ENCODE measurements around the gene UBE2D2. TPM values are rescaled to one million over a fixed set of nuclear protein-coding genes. Genes with fewer than 3 reads are reported as not detected.

The UBE2D2 gene
- total and polyA plus RNA-seq, 2 of the 13 experiments (the other 11 are each of a cell fraction or from before 2014, with no cell fraction given) = 79.1 to 109 TPM

- TF ChIP-seq, protein P1, sequence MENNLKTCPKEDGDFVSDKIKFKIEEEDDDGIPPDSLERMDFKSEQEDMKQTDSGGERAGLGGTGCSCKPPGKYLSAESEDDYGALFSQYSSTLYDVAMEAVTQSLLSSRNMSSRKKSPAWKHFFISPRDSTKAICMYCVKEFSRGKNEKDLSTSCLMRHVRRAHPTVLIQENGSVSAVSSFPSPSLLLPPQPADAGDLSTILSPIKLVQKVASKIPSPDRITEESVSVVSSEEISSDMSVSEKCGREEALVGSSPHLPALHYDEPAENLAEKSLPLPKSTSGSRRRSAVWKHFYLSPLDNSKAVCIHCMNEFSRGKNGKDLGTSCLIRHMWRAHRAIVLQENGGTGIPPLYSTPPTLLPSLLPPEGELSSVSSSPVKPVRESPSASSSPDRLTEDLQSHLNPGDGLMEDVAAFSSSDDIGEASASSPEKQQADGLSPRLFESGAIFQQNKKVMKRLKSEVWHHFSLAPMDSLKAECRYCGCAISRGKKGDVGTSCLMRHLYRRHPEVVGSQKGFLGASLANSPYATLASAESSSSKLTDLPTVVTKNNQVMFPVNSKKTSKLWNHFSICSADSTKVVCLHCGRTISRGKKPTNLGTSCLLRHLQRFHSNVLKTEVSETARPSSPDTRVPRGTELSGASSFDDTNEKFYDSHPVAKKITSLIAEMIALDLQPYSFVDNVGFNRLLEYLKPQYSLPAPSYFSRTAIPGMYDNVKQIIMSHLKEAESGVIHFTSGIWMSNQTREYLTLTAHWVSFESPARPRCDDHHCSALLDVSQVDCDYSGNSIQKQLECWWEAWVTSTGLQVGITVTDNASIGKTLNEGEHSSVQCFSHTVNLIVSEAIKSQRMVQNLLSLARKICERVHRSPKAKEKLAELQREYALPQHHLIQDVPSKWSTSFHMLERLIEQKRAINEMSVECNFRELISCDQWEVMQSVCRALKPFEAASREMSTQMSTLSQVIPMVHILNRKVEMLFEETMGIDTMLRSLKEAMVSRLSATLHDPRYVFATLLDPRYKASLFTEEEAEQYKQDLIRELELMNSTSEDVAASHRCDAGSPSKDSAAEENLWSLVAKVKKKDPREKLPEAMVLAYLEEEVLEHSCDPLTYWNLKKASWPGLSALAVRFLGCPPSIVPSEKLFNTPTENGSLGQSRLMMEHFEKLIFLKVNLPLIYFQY (CRISPR knock-in tag; IDR thresholded peaks at IDR 0.05; ENCODE audit: borderline replicate concordance) = peak; percentile 77; the same call in 1 of the 2 replicates
- peak; percentile 89 for TF ChIP-seq ZFP36L1 (CRISPR knock-in tag; IDR thresholded peaks at IDR 0.05)
- TF ChIP-seq ISL2 (CRISPR knock-in tag; IDR thresholded peaks at IDR 0.05) = peak; percentile 79
- no peak for TF ChIP-seq TRIM24 (CRISPR knock-in tag; IDR thresholded peaks at IDR 0.05)
- TF ChIP-seq SRY (CRISPR knock-in tag; IDR thresholded peaks at IDR 0.05) = peak; percentile 12; the same call in 1 of the 2 replicates
- no peak; the same call in 1 of the 2 replicates for TF ChIP-seq BORCS8-MEF2B (CRISPR knock-in tag; IDR thresholded peaks at IDR 0.05)
- TF ChIP-seq ZNF235 (CRISPR knock-in tag; IDR thresholded peaks at IDR 0.05; ENCODE audit: borderline replicate concordance) = 0 out of 2 replicates have a peak, but pooled peaks have one; percentile 30
- TF ChIP-seq ZNF724P (CRISPR knock-in tag; IDR thresholded peaks at IDR 0.05; ENCODE audit: borderline replicate concordance) = peak; percentile 94
- peak; percentile 98; the same call in 1 of the 2 replicates for TF ChIP-seq KAT7 (CRISPR knock-in tag; IDR thresholded peaks at IDR 0.05; ENCODE audit: borderline replicate concordance)
- TF ChIP-seq ZNF18 (CRISPR knock-in tag; IDR thresholded peaks at IDR 0.05; ENCODE audit: insufficient replicate concordance) = peak; percentile 50
- peak; percentile 92 for TF ChIP-seq GABPB1 (CRISPR knock-in tag; IDR thresholded peaks at IDR 0.05)
- TF ChIP-seq SNAI1 (CRISPR knock-in tag; IDR thresholded peaks at IDR 0.05; ENCODE audit: borderline replicate concordance) = 0 out of 2 replicates have a peak, but pooled peaks have one; percentile 60
- TF ChIP-seq ZNF773 (CRISPR knock-in tag; IDR thresholded peaks at IDR 0.05; ENCODE audit: borderline replicate concordance) = no peak; the same call in 1 of the 2 replicates
- TF ChIP-seq ZNF784 (CRISPR knock-in tag; IDR thresholded peaks at IDR 0.05; ENCODE audit: borderline replicate concordance) = peak; percentile 83
- TF ChIP-seq, protein P2, sequence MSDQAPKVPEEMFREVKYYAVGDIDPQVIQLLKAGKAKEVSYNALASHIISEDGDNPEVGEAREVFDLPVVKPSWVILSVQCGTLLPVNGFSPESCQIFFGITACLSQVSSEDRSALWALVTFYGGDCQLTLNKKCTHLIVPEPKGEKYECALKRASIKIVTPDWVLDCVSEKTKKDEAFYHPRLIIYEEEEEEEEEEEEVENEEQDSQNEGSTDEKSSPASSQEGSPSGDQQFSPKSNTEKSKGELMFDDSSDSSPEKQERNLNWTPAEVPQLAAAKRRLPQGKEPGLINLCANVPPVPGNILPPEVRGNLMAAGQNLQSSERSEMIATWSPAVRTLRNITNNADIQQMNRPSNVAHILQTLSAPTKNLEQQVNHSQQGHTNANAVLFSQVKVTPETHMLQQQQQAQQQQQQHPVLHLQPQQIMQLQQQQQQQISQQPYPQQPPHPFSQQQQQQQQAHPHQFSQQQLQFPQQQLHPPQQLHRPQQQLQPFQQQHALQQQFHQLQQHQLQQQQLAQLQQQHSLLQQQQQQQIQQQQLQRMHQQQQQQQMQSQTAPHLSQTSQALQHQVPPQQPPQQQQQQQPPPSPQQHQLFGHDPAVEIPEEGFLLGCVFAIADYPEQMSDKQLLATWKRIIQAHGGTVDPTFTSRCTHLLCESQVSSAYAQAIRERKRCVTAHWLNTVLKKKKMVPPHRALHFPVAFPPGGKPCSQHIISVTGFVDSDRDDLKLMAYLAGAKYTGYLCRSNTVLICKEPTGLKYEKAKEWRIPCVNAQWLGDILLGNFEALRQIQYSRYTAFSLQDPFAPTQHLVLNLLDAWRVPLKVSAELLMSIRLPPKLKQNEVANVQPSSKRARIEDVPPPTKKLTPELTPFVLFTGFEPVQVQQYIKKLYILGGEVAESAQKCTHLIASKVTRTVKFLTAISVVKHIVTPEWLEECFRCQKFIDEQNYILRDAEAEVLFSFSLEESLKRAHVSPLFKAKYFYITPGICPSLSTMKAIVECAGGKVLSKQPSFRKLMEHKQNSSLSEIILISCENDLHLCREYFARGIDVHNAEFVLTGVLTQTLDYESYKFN (CRISPR knock-in tag; conservative IDR thresholded peaks at IDR 0.05) = peak; percentile 55
- no peak; the same call in 1 of the 2 replicates for TF ChIP-seq ZSCAN9 (CRISPR knock-in tag; IDR thresholded peaks at IDR 0.05; ENCODE audit: borderline replicate concordance)
- peak; percentile 94 for TF ChIP-seq ZNF790 (CRISPR knock-in tag; IDR thresholded peaks at IDR 0.05; ENCODE audit: borderline replicate concordance)
- TF ChIP-seq HNRNPLL (IDR thresholded peaks at IDR 0.05; ENCODE audit: low read depth, low read length, poor library complexity, severe bottlenecking) = peak; percentile 68
Measured at GRCh38 chr5:139517683-139518564, 43.2 kb upstream of the UBE2D2 start (continued).
